RWPE1 (cell line): ENCODE results near the gene HMX1.

Experiments
- CTCF ChIA-PET: fragments of 350-600 bp; sonication (Branson Sonifier 250); formaldehyde crosslinking; extraction: SDS; loops from one replicate; lab custom pipeline; 2021; lab: Yijun Ruan, JAX
- POLR2A ChIA-PET: fragments of 400-600 bp; formaldehyde crosslinking; extraction: SDS; loops from one replicate; lab custom pipeline; 2020; ENCODE audit warnings: antibody characterized with exemption; ENCODE audit not compliant: low non-redundant PET; lab: Yijun Ruan, JAX
- DNase-seq: peaks from one replicate; pipeline ENCODE4 v3.0.0; 2012; ENCODE audit warnings: low spot score
- H3K27ac ChIP-seq: fragments of 450-650 bp; 2 replicates; pipeline ENCODE4 v1.5.1; 2017
- CTCF ChIP-seq: fragments of 450-650 bp; conservative IDR thresholded peaks from 2 replicates; pipeline ENCODE4 v1.5.1; 2017; ENCODE audit warnings: low read depth, mild to moderate bottlenecking

The HMX1 gene

DNA sequence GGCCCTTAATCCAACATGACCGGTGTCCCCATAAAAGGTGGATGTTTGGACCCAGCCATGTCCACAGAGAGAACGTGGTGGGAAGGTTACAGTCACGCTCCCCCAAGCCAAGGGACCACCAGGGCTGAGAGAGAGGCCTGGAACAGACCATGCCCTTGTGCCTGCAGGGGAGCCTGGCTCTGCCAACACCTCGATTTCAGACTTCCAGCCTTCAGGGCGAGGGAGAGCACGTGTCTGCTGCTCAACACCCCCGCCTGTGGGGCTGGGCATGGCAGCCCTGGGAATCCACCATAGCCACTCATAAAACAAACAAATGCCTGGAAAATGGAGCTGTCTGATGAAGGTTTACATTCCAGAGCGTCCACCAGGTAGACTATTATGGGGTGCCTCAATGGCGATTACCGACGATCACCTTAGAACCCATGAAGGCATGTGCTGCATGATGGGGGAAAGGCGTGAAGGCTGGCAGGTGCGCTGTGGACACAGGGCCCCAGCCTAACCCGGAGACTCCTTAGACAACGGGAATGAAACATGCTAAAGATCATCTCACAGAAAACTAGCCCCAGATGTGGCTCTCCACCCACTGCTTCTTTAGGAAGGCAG is 42.3 kb upstream of the HMX1 start:
- H3K27ac ChIP-seq = no peak overlapping the region
- ChIA-PET POLR2A (no interaction called here), CTCF (no interaction called here)
- DNase-seq = no peak
- TF ChIP-seq CTCF = no peak

- POLR2A ChIA-PET = no interaction called here
- no peak for DNase-seq
- no peak overlapping the region for H3K27ac ChIP-seq
- CTCF ChIA-PET = no interaction called here
- TF ChIP-seq CTCF = no peak
These were observed 41.6 kb upstream of the HMX1 start for GRCh38 chr4:8913121-8913857.

- no peak for DNase-seq
- POLR2A ChIA-PET = no interaction called here
- CTCF ChIA-PET = interaction anchor here (0.8 kb wide), 1 partner anchor 54 kb away, joined by 3 read pairs; no protein-coding TSS in a partner anchor
- TF ChIP-seq CTCF = no peak
- H3K27ac ChIP-seq = no peak overlapping the region
These were observed 40.9 kb upstream of the HMX1 start for GRCh38 chr4:8912506-8912905.

DNA sequence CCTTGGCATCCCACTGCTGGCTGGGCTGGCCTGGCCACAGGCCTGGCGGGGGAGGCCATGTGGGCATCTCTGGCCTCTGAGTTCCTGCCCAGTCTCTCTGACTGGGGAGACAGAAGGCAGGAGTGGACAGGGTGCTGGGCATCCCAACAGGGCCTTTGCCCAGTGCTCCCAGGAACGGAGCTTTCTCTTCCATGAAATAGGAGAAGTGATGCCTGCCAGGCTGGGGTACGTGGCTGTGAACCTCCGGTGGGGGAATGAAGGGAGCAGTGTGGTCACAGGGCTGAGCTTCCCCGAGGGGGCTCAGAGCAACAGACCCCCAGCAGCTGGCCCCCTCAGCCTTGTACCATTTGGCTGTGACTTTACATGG is 40.4 kb upstream of the HMX1 start:
- POLR2A ChIA-PET = no interaction called here
- TF ChIP-seq CTCF = no peak
- no peak overlapping the region for H3K27ac ChIP-seq
- DNase-seq = no peak
- CTCF ChIA-PET = interaction anchor here (0.8 kb wide), 1 partner anchor 55 kb away, joined by 3 read pairs; no protein-coding TSS in a partner anchor

GRCh38 chr4:8911316-8912088 is 39.9 kb upstream of the HMX1 start:
- ChIA-PET CTCF (interaction anchor here (0.8 kb wide), 1 partner anchor 55 kb away, joined by 3 read pairs; no protein-coding TSS in a partner anchor), POLR2A (no interaction called here)
- no peak for DNase-seq
- TF ChIP-seq CTCF = no peak
- no peak overlapping the region for H3K27ac ChIP-seq

GRCh38 chr4:8910822-8911315 is 39.2 kb upstream of the HMX1 start:
- no peak for TF ChIP-seq CTCF
- ChIA-PET CTCF (no interaction called here), POLR2A (no interaction called here)
- DNase-seq = no peak
- H3K27ac ChIP-seq = no peak overlapping the region
